T-cell (primary cell): Measurements from ENCODE around the gene TBX4. TPM values are rescaled to one million over a fixed set of nuclear protein-coding genes. Genes with fewer than 3 reads are reported as not detected.
"Not testable (repeated sequence)": the region's sequence is repeated elsewhere in the genome, so short reads cannot be mapped to it uniquely, and the experiment has no call there.

ENCODE experiments used
- ATAC-seq, 4 experiments: fragments of 200-7000 bp in 3 of 4; fragments of 150-1000 bp in 1 of 4; cut with Tn5 transposase; replicated peaks in 1 of 4; 1 replicate in 3 of 4; 2 replicates in 1 of 4; pipeline ENCODE4 v1.10.0; 2021; ENCODE audit warnings: moderate library complexity in 3 of 4, mild to moderate bottlenecking in 2 of 4, moderate number of reproducible peaks in 1 of 4
- CTCF ChIA-PET, 2 donors: fragments of 300-600 bp; sonication (Branson Sonifier 250); formaldehyde crosslinking; loops; one replicate each; lab custom pipeline; 2022; ENCODE audit warnings: antibody characterized with exemption in 2 of 2; lab: Charles Lee
- POLR2A ChIA-PET, 2 donors: fragments of 300-600 bp; sonication (Branson Sonifier 250); formaldehyde crosslinking; loops; one replicate each; lab custom pipeline; 2022; ENCODE audit warnings: antibody characterized with exemption in 2 of 2; lab: Charles Lee
- DNase-seq, 35 experiments: peaks; one replicate each; pipeline versions ENCODE4 v3.0.0 to v3.0.0-alpha.2; 2013 to 2023
- H3K27ac ChIP-seq: one replicate; pipeline ENCODE4 v1.5.1; 2013; ENCODE audit warnings: low read length
- H3K27me3 ChIP-seq, 2 experiments: replicated peaks in 1 of 2; 1 replicate in 1 of 2; 2 replicates in 1 of 2; pipeline versions ENCODE4 v1.6.1 to v1.7.0; 2013; ENCODE audit warnings: low read length in 1 of 2, mixed read lengths in 1 of 2; ENCODE audit not compliant: control insufficient read depth in 2 of 2, insufficient read depth in 2 of 2; ENCODE audit errors: extremely low read depth in 1 of 2
- H3K36me3 ChIP-seq, 2 donors: 1 replicate in 1 of 2; 2 replicates in 1 of 2; pipeline versions ENCODE4 v1.6.1 to v1.7.0; 2013; ENCODE audit warnings: low read length in 1 of 2; ENCODE audit not compliant: control insufficient read depth in 2 of 2, insufficient read depth in 1 of 2; ENCODE audit errors: extremely low read depth in 1 of 2
- H3K4me1 ChIP-seq, 2 experiments: 1 replicate in 1 of 2; 2 replicates in 1 of 2; pipeline versions ENCODE4 v1.6.1 to v1.7.0; 2013; ENCODE audit warnings: low read length in 2 of 2, mixed read lengths in 1 of 2; ENCODE audit not compliant: insufficient read depth in 2 of 2, control insufficient read depth in 1 of 2; ENCODE audit errors: extremely low read depth in 1 of 2
- H3K4me3 ChIP-seq, 2 donors: 1 replicate in 1 of 2; 2 replicates in 1 of 2; pipeline versions ENCODE4 v1.5.1 to v1.7.0; 2013; ENCODE audit warnings: mild to moderate bottlenecking in 2 of 2, low read length in 1 of 2, moderate library complexity in 1 of 2; ENCODE audit not compliant: control insufficient read depth in 1 of 2; ENCODE audit errors: extremely low read depth in 1 of 2
- H3K9me3 ChIP-seq: 2 replicates; pipeline ENCODE4 v1.7.0; 2013
- H3K27ac Mint-ChIP-seq, 2 donors: one replicate each; pipeline ENCODE4 v1.8.0; 2020 to 2021; ENCODE audit warnings: mild to moderate bottlenecking in 2 of 2, mixed read lengths in 2 of 2
- H3K27me3 Mint-ChIP-seq, 2 donors: one replicate each; pipeline ENCODE4 v1.8.0; 2021 to 2022; ENCODE audit warnings: mixed read lengths in 2 of 2
- H3K36me3 Mint-ChIP-seq: one replicate; pipeline ENCODE4 v1.8.0; 2021; ENCODE audit warnings: mixed read lengths
- H3K4me1 Mint-ChIP-seq, 3 donors: one replicate each; pipeline ENCODE4 v1.8.0; 2020 to 2022; ENCODE audit warnings: mixed read lengths in 3 of 3, mild to moderate bottlenecking in 1 of 3
- H3K4me3 Mint-ChIP-seq, 3 donors: one replicate each; pipeline ENCODE4 v1.8.0; 2020 to 2022; ENCODE audit warnings: mild to moderate bottlenecking in 3 of 3, mixed read lengths in 3 of 3, moderate library complexity in 3 of 3
- H3K9me3 Mint-ChIP-seq, 3 donors: one replicate each; pipeline ENCODE4 v1.8.0; 2020 to 2022; ENCODE audit warnings: mixed read lengths in 3 of 3
- WGBS: methylation state at CpG from one replicate; pipeline ENCODE4 v1.1.5; 2013; ENCODE audit warnings: missing lambda C conversion rate; ENCODE audit not compliant: insufficient coverage; 5-methylcytosine and 5-hydroxymethylcytosine counted together
- total RNA-seq, 35 experiments: library from RNA in 6 of 35; stranded (reverse) in 6 of 35; fragments of 120-200 nt in 1 of 35; gene quantifications; one replicate each; pipeline versions ENCODE4 v1.2.1 to v1.2.4 and lab custom pipeline; 2013 to 2026

TBX4 gene
- total RNA-seq, 5 donors from 2014 or later (not counting 1 experiment from before 2014, with no cell fraction given) = not detected

GRCh38 chr17:61441507-61441906 lies 10.7 kb upstream of the TBX4 start:
- ATAC-seq, H3K4me3 ChIP-seq, H3K4me1 ChIP-seq, H3K27ac Mint-ChIP-seq, H3K9me3 ChIP-seq, H3K27ac ChIP-seq, H3K4me3 Mint-ChIP-seq, POLR2A ChIA-PET, DNase-seq, H3K36me3 ChIP-seq, H3K4me1 Mint-ChIP-seq: not testable (repeated sequence)
- peaks cover 11% of the 10 kb centered on the region for H3K36me3 Mint-ChIP-seq
- WGBS = 88% methylated on average over 3 of the region's 6 CpGs
- H3K27me3 Mint-ChIP-seq = peaks cover 49 to 68% of the 10 kb centered on the region in 2 donors
- CTCF ChIA-PET = interaction anchor here in 1 of 2 donors (0.6 kb wide), 1 partner anchor 280 kb away, joined by 13 read pairs; no protein-coding TSS in a partner anchor
- H3K27me3 ChIP-seq = peaks cover 2 to 39% of the 10 kb centered on the region in 2 experiments
- peaks cover 5 to 12% (median 10%) of the 10 kb centered on the region in 3 donors for H3K9me3 Mint-ChIP-seq

DNA sequence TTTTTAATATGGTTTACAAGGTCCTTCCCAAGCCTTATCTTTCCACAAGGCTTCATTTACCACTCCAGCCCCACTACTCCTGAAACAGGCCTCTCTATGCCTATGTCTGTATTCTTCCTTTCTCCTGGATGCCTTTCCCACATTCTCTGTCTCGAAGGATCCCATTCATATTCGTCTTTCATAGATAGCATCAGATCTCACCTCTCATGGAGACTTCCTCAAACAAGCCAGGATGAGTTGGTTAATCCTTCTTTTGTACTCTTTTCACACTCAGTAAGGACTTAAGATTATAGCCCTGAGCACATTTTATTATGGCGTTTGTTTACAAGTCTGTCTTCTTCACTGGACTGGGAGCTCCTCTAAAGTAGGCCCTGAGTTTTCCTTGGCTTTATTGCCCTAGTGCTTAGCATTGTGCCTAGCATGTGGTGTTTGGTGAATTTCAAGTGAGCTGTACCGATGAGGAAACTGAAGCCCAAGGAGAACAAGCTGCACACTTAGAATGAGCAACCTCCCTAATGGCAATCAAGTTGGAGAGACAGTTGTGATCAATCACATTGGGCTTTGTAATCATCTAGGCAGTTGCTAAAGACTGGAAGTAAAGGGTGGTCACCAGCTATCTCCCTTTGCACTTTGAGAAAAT lies 10.0 kb upstream of the TBX4 start:
- no peak overlapping the region for H3K4me3 Mint-ChIP-seq
- 67% methylated on average over 1 of the region's 4 CpGs for WGBS
- POLR2A ChIA-PET = interaction anchor here in 1 of 2 donors (0.6 kb wide), 1 partner anchor 31 kb away, joined by 6 read pairs; no protein-coding TSS in a partner anchor
- peaks cover under 1 to 8% (median 6%) of the 10 kb centered on the region in 3 donors for H3K9me3 Mint-ChIP-seq
- H3K27ac Mint-ChIP-seq = no peak overlapping the region
- ATAC-seq (no peak), DNase-seq (no peak)
- Histone ChIP-seq H3K4me1 (no peaks in the 10 kb centered on the region), H3K4me3 (no peak overlapping the region), H3K36me3 (no peaks in the 10 kb centered on the region), H3K9me3 (no peaks in the 10 kb centered on the region), H3K27ac (no peak overlapping the region), H3K27me3 (peaks cover 2 to 43% of the 10 kb centered on the region in 2 experiments)
- no peaks in the 10 kb centered on the region for H3K4me1 Mint-ChIP-seq
- peaks cover 49 to 72% of the 10 kb centered on the region in 2 donors for H3K27me3 Mint-ChIP-seq
- CTCF ChIA-PET = no interaction called here
- peaks cover 7% of the 10 kb centered on the region for H3K36me3 Mint-ChIP-seq

- Mint-ChIP-seq H3K27ac (no peak overlapping the region), H3K9me3 (peaks cover 0 to 4% (median 1%) of the 10 kb centered on the region in 3 donors), H3K27me3 (peaks cover 51 to 71% of the 10 kb centered on the region in 2 donors), H3K4me1 (no peaks in the 10 kb centered on the region), H3K36me3 (peaks cover 4% of the 10 kb centered on the region), H3K4me3 (no peak overlapping the region)
- ChIA-PET CTCF (no interaction called here), POLR2A (no interaction called here)
- 71% methylated on average over 7 of the region's 11 CpGs for WGBS
- no peaks in the 10 kb centered on the region for H3K4me1 ChIP-seq
- H3K27ac ChIP-seq = no peak overlapping the region
- H3K36me3 ChIP-seq = no peaks in the 10 kb centered on the region
- H3K27me3 ChIP-seq = peaks cover 6 to 42% of the 10 kb centered on the region in 2 experiments
- DNase-seq = no peak
- no peak overlapping the region for H3K4me3 ChIP-seq
- H3K9me3 ChIP-seq = no peaks in the 10 kb centered on the region
- ATAC-seq = no peak
Measured at GRCh38 chr17:61442878-61443474, 9.2 kb upstream of the TBX4 start.

DNA sequence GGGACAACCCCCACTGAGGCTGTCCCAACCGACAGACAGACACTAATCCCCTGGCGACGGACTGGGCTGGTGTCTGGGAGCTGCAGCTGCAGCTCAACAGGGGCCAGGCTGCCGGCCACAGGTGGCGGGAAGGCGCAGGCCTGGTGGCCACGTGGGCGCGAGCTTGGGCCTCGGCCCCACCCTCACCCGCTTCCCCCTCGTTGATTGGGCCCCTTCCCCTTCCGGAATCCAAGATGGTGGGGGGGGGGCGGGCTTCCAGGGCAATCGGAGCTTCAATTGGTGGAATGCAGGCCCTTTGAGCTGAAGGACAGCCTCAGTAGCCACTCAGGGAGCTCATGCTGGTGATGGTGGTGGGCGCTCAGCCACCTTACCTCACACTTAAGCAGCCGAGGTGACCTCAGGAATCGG lies 8.7 kb upstream of the TBX4 start:
- no peak overlapping the region for H3K27ac Mint-ChIP-seq
- H3K4me1 Mint-ChIP-seq = no peaks in the 10 kb centered on the region
- H3K36me3 ChIP-seq = no peaks in the 10 kb centered on the region
- peaks cover 6 to 41% of the 10 kb centered on the region in 2 experiments for H3K27me3 ChIP-seq
- ATAC-seq (peak in 1 of 4 experiments; percentile 13), DNase-seq (no peak)
- no peaks in the 10 kb centered on the region for H3K4me1 ChIP-seq
- H3K27me3 Mint-ChIP-seq = peaks cover 51 to 66% of the 10 kb centered on the region in 2 donors
- ChIA-PET CTCF (no interaction called here), POLR2A (no interaction called here)
- peaks cover 4% of the 10 kb centered on the region for H3K36me3 Mint-ChIP-seq
- no peak overlapping the region for H3K4me3 ChIP-seq
- peaks cover 0 to 4% (median 0%) of the 10 kb centered on the region in 3 donors for H3K9me3 Mint-ChIP-seq
- 83% methylated on average over 8 of the region's 18 CpGs for WGBS
- H3K9me3 ChIP-seq = no peaks in the 10 kb centered on the region
- no peak overlapping the region for H3K4me3 Mint-ChIP-seq
- no peak overlapping the region for H3K27ac ChIP-seq

DNA sequence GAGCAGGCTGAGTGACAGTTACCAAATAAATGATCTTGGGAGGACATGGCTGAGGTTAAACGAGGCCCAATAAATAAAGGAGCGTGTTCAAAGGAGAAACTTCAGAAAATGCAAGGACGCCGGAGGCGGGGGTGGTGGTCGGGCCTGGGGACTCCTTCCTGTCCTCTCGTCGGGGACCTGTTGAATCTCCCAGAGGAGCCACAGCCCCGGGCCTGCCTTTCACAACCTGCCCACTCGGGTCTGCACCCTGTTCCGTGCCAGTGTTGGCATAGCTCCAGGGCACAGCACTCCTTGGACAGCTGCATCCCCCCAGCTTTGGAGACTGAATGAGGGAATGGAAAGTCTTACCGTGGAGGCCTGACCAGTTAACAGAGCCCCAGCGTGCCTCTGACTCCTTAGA lies 8.1 kb upstream of the TBX4 start:
- WGBS = 82% methylated on average over 11 of the region's 13 CpGs
- H3K9me3 Mint-ChIP-seq = peaks cover 0 to 4% (median 0%) of the 10 kb centered on the region in 3 donors
- Histone ChIP-seq H3K27ac (no peak overlapping the region), H3K36me3 (no peaks in the 10 kb centered on the region), H3K4me1 (no peaks in the 10 kb centered on the region), H3K27me3 (peaks cover 7 to 41% of the 10 kb centered on the region in 2 experiments), H3K4me3 (no peak overlapping the region), H3K9me3 (no peaks in the 10 kb centered on the region)
- CTCF ChIA-PET = no interaction called here
- no peak overlapping the region for H3K4me3 Mint-ChIP-seq
- ATAC-seq (no peak), DNase-seq (no peak)
- H3K36me3 Mint-ChIP-seq = peaks cover 4% of the 10 kb centered on the region
- POLR2A ChIA-PET = no interaction called here
- no peaks in the 10 kb centered on the region for H3K4me1 Mint-ChIP-seq
- H3K27me3 Mint-ChIP-seq = peaks cover 53 to 65% of the 10 kb centered on the region in 2 donors
- H3K27ac Mint-ChIP-seq = no peak overlapping the region

DNA sequence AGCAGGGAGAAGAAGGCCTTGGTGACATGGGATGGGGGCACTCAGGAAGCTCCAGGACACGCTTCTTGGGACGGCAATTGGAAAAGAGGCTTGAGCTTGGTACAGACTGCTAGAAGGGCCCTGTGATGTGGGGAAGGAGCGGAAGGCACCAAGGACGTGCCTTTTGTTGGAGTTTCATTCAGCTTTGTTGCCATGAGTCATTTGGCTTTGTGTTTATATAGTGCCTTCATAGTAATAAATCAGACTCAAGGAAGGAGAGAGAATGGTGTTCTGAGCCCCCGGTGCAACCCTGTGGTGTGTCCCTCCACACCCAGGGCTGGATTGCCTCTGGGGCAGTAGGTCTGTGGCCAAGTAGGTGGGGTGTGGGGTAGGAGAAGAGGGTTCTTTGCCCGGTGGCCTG lies 7.4 kb upstream of the TBX4 start:
- Histone ChIP-seq H3K27ac (no peak overlapping the region), H3K9me3 (no peaks in the 10 kb centered on the region), H3K4me1 (no peaks in the 10 kb centered on the region), H3K36me3 (no peaks in the 10 kb centered on the region), H3K4me3 (no peak overlapping the region), H3K27me3 (peaks cover 9 to 41% of the 10 kb centered on the region in 2 experiments)
- DNase-seq (no peak), ATAC-seq (no peak)
- H3K4me3 Mint-ChIP-seq = no peak overlapping the region
- H3K4me1 Mint-ChIP-seq = no peaks in the 10 kb centered on the region
- H3K9me3 Mint-ChIP-seq = peaks cover 0 to 4% (median 0%) of the 10 kb centered on the region in 3 donors
- 70% methylated on average over 6 of the region's 6 CpGs for WGBS
- no peak overlapping the region for H3K27ac Mint-ChIP-seq
- ChIA-PET CTCF (no interaction called here), POLR2A (no interaction called here)
- peaks cover 4% of the 10 kb centered on the region for H3K36me3 Mint-ChIP-seq
- H3K27me3 Mint-ChIP-seq = peaks cover 53 to 68% of the 10 kb centered on the region in 2 donors
